Activated CD8-positive, alpha-beta memory T cell treated with anti-CD3 and anti-CD28 coated beads, Interleukin-2, amount 50 U/mL, for 1 hour (primary cell): ENCODE measurements around the gene CTNNA1.
"Not testable (repeated sequence)": the region's sequence is repeated elsewhere in the genome, so short reads cannot be mapped to it uniquely, and the experiment has no call there.

Experiments used
- DNase-seq: peaks from one replicate; pipeline ENCODE4 v3.0.0-alpha.2; 2020; ENCODE audit errors: extremely low read depth

The CTNNA1 gene

DNA sequence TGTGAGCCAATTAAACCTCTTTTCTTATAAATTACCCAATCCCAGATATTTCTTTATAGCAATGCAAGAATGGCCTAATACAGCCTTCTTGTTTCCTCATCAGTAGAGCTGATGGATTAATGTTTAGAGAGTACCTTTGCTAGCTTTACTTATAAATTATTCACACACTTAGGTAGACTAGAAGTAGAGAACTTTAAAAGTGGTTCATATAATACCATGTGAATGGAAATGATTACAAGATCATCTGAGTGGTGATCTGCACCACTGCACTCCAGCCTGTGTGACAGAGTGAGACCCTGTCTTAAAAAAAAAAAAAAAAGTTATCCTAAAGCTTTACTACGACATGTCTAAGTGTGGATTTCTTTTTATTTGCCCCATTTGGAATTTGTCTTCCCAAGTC, 145.1 kb downstream of the CTNNA1 start:
- DNase-seq = no peak

DNA sequence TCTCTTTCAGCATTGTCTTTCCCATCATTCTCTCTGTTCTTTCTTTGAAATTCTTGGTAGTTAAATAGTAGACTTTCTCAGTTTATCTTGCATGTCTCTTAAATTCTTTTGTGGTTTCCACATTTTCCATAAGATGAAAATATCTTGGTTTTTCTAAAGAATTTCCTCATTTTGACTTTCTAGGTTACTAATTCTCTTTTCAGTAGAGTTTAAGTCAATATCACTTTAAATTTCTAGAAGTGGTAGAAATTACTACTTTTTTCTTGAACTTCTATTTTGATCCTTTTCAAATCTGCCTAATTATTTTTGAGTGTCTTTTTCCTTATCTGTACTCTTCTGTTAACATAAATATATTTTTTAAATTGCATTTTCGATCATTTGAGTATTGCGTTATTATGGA, 145.5 kb downstream of the CTNNA1 start:
- no peak for DNase-seq

DNA sequence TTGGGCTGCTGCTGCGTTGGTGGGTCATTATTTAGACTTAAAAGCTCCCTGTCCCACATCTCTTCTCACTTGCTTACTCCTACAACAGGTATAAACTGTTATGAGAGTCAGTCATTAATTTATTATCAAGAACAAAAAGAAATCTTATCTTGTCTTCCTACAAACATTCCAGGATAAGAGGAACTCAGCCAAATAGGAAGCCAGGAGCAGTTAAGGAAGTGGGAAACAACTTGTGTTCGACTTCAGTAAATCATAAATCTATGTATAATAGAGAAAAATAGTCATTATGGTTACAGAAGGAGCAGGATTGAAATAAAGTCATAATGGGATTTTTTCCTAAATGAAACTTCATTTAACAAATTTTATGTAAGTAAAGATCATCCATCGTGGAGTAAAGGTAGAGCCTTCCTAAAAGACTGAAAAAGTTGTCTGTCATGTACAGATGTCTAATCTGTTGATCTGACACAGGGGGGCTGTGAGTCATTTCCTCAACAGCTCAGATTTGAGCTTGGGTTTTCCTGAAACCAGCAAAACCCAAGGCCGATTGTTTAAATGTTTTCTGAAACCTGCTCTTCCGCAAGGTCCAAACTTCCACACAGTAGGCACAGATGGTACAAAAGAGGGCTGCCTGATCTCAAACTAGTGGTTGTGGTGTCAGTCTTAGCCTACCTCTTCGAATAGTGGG, 147.2 kb downstream of the CTNNA1 start:
- DNase-seq = no peak

DNA sequence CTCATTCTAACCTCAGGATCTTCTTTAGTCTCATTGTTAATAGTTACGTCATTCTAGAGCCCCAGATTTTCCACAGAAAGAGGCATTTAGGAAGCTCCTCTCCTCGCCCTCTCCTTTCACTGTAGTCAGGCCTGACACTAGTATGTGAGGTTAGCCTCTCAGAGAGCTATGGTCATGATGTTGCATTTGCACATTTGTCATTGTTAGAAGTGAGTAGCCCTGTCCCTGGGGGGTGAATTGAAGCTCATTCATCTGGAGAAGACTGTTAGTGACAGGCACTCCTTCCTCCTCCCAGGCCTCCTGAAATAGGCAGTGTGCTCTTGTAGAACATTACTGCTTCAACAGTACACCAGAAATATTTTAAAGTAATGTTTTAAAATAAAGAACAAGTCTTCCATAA, 148.5 kb downstream of the CTNNA1 start:
- DNase-seq = no peak

DNA sequence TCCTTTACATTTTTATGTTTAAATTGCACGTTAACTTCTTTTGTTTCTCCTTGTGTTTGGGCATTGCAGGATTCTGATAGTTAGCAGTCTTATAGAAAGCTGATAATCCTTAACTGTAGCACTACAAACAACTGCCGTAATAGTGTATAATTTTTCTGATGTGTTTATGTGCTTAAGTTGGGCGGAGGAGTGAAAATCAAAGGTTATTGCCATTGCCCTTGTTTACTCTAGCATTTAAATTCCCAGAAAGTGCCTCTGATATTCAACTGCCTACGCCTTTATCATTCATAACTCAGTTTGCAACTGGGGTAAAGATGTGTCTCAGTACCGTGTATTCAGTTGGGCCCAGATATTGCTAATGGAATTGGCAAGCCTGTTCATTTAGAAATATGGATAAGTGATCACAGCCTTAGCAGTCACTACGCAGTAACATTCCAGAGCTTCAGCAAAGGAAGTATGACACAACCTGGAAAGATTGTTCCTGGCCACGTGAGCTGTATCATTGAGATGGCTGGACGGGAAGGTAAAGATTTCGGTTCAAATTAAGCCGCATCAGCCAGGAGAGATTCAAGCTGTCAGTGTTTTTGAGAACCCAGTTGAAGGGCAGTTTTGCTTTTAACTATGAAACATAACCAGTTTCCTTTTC, 150.0 kb downstream of the CTNNA1 start:
- DNase-seq = no peak

DNA sequence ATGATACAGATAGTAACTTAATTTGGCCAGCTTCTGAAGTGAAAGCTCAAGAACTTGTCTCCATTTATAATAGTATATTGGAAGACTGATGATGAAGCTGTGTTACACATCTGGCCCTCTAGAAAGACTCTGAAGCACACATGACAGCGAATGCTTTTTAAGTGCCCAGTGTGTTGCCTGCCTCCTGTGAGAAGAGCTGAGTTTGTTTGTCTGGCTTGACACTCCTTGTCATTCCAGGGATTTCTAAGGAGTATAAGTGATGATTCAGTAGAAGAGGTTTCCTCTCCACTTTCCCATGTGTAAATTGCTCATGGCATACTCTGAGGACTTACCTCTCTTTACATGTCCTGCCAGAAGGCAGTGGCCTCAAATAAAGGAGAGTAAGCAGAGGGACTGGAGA, 152.3 kb downstream of the CTNNA1 start:
- DNase-seq = no peak

DNA sequence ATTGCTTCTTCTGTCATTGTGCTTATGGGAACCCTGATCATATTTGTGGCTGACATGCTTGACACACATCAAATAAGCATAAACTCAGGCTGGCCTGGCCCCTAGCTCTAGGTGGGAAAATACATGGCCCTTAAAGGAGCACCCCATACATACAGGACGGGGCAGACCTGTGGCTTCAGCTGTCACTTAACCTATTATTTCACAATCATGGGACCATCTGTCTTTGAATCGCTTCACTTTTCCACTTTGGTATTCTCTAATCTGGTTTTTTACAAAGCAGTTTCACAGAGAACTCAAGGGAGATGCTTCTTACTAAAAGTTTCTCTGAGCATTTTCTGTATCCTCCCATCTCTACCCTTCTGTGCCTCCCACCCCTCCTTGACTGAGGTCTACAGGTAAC, 156.5 kb downstream of the CTNNA1 start:
- no peak for DNase-seq

DNA sequence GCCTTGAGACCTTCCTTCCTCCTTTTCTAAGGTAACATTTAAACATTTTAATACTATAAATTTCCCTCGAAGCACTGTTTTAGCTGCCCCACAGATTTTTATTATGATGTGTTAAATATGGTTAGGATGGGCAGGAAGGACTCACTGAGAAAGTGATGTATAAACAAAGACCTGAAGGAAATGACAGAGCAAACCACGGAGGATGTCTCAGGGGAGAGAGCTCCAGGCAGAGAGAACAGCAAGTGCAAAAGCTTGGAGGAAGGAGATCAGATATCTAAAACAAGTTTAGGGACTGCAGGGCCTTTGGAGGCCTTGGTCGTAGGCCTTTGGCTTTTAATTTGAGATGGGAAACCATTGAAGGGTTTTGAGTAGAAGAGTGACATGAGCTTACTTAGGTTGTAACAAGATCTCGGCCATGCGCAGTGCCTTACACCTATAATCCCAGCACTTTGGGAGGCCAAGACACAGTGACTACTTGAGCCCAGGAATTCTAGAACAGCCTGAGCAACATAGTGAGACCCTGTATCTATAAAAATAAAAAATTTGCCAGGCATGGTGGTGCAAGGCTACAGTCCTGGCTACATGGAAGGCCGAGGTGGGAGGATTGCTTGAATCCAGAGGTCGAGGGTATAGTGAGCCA, 157.4 kb downstream of the CTNNA1 start:
- DNase-seq = no peak

DNA sequence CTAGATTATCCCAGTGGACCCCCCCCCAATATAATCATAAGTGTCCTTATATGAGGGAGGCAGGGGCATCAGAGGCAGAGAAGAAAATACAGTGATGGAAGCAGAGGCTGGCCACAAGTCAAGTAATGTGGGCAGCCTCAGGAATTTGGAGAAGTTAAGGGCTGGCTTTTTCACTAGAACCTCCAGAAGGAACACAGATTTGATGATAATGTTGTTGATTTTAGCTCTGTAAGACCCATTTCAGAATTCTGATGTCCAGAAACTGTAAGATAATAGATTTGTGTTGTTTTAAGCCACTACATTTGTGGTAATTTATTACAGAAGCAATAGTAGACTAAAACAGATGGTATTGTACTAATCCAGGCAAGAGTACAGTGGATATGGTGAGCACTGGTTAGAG, 158.2 kb downstream of the CTNNA1 start:
- DNase-seq = no peak

DNA sequence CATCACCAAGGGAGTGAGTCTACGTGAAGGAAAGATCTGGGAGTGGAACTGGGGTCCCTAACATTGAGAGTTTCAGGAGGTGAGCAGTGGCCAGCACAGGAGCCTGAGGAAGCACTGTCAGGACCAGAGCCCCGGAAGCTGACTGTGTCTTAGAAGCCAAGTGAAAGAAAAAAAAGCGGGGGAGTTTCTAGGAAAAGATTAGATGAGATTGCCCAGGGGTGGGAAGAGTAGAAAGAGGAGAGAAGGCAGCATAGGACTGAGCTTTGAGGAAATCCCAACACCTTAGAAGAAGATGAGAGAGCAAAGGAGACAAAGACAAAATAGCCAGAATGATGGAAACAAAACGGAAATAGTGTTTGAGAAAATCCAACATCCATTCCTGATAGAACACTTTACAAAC, 158.9 kb downstream of the CTNNA1 start:
- DNase-seq = no peak

DNA sequence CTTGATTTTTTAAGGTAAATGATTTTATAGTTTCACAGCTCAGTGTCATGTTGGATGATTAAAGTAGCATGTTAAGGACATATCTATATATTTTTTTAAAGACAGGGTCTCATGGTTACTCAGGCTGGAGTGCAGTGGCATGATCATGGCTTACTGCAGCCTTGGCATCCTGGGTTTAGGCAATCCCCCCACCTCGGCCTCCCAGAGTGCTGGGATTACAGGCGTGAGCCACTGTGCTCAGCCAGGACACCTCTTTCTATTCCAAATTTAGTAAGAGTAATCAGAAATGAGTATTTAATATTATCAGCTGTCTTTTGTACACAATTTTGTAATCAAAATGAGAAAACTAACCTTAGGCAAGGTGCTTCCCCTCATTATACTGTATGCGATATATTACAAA, 160.5 kb downstream of the CTNNA1 start:
- DNase-seq = no peak

DNA sequence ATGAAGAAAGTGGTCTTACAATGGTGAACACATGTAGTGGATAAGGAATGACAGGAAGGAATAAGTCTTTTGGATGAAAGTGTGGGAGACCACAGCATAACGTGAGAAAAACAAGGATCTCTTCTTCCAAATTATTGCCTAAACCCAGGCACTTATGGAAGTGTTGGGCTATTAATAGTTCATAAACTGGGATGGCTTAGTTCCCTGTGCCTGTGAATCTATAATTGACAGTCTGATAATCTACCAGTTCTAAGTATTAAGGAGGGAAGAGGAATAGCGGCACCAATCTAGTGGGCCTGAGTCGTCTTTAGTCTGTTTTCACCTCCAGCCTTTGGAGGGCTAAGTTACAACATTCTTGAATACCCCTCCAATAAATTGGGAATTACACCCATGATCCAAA, 161.1 kb downstream of the CTNNA1 start:
- DNase-seq = no peak

DNA sequence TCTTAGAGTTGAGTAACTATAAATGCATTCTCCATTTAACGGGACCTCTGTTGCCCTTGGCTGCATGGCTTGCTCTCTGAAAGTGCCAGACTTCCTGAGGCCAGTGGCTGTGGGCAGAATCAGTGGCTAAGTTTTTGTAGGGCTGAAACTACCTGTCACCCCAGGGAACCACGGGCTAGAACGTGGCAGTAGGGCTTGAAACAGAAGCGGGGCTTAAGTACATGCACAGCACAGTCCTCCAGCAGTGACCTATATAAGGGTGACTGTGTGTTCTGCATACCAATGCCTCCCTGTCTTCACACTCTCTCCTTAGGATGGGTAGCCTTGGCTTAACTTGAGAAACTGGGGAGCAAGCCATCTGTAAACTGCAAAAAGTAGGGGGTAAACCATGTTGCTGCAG, 165.5 kb downstream of the CTNNA1 start:
- no peak for DNase-seq

DNA sequence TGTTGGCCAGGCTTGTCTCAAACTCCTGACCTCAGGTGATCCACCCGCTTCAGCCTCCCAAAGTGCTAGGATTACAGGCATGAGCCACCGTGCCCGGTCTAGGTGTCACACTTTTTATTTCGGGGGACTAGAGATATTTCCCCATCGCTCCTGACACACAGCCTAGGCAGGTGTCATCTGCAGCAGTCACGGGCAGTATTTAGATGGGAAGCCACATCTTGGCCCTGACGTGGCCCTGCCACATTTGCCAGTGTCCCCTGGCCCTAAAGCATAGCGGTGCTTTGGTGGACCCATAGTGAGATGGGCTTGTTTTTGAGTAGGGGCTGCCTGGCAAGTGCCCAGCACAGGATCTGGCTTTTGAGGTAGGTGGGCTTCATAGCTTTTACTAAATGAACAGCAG, 167.0 kb downstream of the CTNNA1 start:
- no peak for DNase-seq

DNA sequence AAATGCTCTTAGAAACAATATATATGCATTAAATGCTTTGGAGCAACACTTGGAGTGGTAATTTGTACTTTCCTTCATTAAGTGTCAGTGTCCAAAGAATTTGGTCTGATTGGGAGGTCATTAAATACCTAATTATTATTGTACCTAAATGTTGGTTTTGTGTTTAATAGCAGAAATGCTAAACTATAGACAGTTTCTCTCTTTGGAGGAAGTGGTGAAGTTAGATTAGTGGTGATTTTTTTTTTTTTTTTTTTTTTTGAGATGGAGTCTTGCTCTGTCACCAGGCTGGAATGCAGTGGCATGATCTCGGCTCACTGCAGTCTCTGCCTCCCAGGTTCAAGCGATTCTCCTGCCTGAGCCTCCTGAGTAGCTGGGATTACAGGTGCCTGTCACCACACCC, 168.1 kb downstream of the CTNNA1 start:
- DNase-seq = not testable (repeated sequence)

DNA sequence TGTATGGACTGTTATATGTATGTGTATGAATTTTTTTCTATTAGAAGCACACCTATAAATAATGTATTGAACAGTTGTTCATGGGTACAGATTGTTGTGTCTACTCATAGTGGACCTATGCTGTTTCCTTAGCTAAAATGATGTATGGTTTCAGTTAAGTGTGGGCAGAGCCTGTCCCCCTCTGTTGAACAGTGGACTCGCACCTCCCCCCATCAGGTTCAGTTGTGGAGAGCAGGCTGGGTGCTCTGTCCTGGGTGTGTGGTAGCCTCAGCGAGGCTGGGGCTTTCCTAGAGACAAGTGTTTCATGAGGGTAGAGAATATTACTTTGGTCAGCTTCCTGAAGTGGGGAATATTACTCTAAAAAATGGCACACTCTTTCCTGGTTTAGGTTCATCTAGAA, 169.3 kb downstream of the CTNNA1 start:
- no peak for DNase-seq

DNA sequence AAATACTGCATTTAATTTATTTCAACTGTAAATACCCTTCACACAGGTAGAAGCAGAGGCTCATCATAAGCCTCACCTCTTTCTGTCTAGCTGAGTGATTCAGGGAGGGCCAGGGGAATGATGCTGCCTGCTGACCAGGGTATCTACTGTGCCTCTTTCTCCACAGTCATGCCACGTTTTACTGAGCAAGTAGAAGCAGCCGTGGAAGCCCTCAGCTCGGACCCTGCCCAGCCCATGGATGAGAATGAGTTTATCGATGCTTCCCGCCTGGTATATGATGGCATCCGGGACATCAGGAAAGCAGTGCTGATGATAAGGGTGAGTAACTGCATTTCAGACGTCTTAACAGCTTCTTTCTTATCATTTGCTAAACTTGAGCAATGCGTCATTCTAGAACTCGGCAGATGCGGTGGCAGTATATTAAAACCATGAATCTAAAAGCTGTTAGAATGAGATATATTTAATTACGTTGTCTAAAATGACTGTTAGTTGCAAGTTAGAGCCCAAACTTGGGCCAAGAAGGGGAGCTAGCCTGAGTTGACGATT, 171.9 kb downstream of the CTNNA1 start:
- no peak for DNase-seq

DNA sequence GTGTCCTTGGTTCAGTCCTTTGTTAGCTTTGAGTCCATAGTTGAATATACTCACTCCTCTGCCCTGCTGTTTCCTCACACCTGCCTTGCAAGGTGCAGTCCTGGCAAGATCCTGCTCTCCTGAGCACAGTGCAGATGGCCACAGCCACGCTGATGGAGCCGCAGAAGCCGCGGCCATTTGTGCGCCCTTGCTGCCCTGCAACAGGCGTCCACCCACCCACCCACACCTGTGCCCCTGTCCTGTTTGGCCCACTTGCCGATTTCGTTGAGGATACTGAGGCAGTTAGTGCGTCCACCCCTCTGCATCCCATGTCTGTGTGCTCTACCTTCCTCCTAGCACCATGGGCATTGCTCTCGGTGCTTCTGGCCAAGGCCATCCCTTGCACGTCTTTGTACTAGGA, 173.0 kb downstream of the CTNNA1 start:
- DNase-seq = no peak

DNA sequence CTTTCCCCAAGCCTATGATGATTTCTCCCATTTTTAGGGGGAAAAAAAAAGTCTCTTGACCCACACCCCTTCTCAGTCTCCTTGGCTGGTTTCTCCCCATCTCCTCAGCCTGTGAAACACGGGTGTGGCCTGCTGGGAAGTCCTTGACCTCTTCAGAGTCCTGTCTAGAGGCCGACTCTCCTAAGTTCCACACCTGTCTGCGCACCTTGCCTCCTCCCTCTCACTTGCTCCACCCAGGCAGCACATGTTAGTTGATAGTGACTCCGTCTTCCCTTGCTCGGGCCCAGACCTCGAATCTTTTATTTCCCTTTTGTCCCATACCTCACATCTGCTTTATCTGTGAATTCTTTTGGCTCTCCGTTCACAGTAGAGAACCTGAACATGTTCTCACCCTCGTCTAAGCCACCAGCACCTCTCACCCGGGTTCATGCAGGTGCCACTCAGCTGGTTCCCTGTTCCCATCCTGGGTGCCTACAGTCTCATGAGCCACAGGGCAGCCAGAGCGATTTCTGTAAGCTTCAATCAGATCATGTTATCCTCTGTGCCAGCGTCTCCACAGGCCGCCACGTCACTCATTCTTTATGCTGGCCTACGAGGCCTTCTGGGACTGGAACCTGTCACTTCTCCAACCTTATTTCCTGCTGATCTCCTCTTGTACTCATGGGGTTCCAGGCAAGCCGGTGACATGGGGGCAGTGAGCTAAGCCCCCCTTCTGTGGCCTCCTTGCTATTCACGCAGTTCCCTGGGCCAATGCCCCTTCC, 173.6 kb downstream of the CTNNA1 start:
- DNase-seq = no peak

DNA sequence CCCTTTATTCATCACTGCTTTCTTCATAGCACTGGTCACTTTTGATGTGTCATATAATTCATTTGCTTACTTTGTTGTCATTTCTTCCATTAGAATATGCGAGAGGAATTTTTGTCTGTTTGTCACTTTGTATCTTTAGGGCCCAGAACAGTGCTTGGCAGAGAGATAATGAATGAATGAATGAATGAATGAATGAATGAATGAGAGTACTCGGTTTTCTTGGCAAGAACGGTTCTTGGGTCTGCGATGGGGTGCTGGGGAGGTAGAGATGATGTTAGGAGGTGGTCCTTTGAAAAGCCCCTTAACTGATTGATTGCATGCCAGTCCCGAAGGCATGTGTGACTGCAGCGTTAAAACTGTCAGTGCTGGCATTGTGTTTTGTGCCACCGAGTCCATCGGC, 174.3 kb downstream of the CTNNA1 start:
- no peak for DNase-seq

DNA sequence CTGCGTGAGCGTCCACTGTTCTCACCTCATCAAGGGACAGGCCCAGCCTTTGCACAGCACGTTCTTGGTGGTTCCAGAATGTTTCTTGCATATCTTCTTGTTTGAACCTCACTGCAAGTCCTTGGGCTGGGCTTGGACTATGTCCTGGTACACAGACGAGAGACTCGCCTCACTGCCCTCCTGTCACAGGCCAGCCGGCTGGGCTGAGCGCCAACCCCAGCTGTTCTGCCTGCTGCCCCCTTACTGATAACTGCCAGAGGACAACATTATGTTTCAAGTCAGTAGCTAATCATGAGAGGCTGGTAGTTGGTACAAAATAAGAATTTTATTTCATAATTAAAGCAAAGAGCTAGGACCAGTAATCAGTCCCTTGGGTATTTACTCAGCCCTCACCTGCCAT, 174.8 kb downstream of the CTNNA1 start:
- DNase-seq = no peak

DNA sequence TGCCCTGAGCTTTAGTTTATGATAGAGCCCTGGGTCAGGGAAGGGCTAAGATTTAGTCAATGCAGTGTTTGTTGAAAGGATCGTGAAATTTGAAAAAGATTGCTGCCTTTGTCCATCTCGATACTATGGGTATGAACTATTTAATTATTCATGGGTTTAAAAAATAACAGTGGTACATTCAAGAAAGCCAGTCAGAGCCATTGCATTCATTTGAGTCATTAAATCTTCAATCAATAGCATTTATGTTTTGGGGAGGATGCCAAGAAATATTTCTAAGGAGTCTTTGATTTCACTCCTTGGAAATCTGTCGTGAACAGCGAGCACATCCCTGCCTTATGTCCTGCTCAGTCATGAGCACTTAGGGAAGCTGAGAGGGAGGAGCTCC, 176.3 kb downstream of the CTNNA1 start:
- DNase-seq = no peak
